ENCODE results near the gene MPND.

- no peak for TF ChIP-seq POLR2A (IDR thresholded peaks at IDR 0.05; ENCODE audit: insufficient read depth in 1 of 2, low read depth in 2 of 2, low read length in 2 of 2)
- no peak for TF ChIP-seq RELA (CRISPR knock-in tag; IDR thresholded peaks at IDR 0.05)
- no peak for TF ChIP-seq JUND (CRISPR knock-in tag; IDR thresholded peaks at IDR 0.05)
- TF ChIP-seq ZNF180 (CRISPR knock-in tag; IDR thresholded peaks at IDR 0.05; ENCODE audit: borderline replicate concordance, low read depth): no peak
- no peak for TF ChIP-seq SOX5 (CRISPR knock-in tag; IDR thresholded peaks at IDR 0.05; ENCODE audit: borderline replicate concordance)
- no peak for TF ChIP-seq TBP (CRISPR knock-in tag; IDR thresholded peaks at IDR 0.05)
- TF ChIP-seq, protein P1, sequence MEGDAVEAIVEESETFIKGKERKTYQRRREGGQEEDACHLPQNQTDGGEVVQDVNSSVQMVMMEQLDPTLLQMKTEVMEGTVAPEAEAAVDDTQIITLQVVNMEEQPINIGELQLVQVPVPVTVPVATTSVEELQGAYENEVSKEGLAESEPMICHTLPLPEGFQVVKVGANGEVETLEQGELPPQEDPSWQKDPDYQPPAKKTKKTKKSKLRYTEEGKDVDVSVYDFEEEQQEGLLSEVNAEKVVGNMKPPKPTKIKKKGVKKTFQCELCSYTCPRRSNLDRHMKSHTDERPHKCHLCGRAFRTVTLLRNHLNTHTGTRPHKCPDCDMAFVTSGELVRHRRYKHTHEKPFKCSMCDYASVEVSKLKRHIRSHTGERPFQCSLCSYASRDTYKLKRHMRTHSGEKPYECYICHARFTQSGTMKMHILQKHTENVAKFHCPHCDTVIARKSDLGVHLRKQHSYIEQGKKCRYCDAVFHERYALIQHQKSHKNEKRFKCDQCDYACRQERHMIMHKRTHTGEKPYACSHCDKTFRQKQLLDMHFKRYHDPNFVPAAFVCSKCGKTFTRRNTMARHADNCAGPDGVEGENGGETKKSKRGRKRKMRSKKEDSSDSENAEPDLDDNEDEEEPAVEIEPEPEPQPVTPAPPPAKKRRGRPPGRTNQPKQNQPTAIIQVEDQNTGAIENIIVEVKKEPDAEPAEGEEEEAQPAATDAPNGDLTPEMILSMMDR (CRISPR knock-in tag; IDR thresholded peaks at IDR 0.05): no peak
- TF ChIP-seq MZF1 (CRISPR knock-in tag; IDR thresholded peaks at IDR 0.05; ENCODE audit: borderline replicate concordance): no peak
- TF ChIP-seq ETV6 (CRISPR knock-in tag; conservative IDR thresholded peaks at IDR 0.05): no peak
- TF ChIP-seq MAX (IDR thresholded peaks at IDR 0.05): no peak
- TF ChIP-seq SKIL (CRISPR knock-in tag; IDR thresholded peaks at IDR 0.05; ENCODE audit: borderline replicate concordance): no peak
- no peak for TF ChIP-seq HOXA7 (CRISPR knock-in tag; IDR thresholded peaks at IDR 0.05)
- TF ChIP-seq, protein P2, sequence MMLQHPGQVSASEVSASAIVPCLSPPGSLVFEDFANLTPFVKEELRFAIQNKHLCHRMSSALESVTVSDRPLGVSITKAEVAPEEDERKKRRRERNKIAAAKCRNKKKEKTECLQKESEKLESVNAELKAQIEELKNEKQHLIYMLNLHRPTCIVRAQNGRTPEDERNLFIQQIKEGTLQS (CRISPR knock-in tag; IDR thresholded peaks at IDR 0.05): no peak
These were observed 13.9 kb downstream of the MPND start for GRCh38 chr19:4357095-4357797.

Data from HepG2 (cell line).